Measurements from ENCODE around the gene FCER1G.

GRCh38 chr1:161187311-161187710 is 27.8 kb upstream of the FCER1G start:
- TF ChIP-seq RFX5 (IDR thresholded peaks at IDR 0.05; ENCODE audit: borderline replicate concordance, low read depth, low read length) (no peak), CTCF (IDR thresholded peaks at IDR 0.05; ENCODE audit: control extremely low read depth in 1 of 3, insufficient read depth in 1 of 3, low read depth in 1 of 3, low read length in 3 of 3) (no peak), TCF12 (IDR thresholded peaks at IDR 0.05; ENCODE audit: low read depth, low read length) (no peak), GABPA (IDR thresholded peaks at IDR 0.05; ENCODE audit: borderline replicate concordance, insufficient read depth, low read length) (no peak), POLR2AphosphoS5 (IDR thresholded peaks at IDR 0.05; ENCODE audit: low read depth, low read length) (no peak), EZH2 (IDR thresholded peaks at IDR 0.05; ENCODE audit: low read depth, low read length, severe bottlenecking) (no peak), MAX (IDR thresholded peaks at IDR 0.05) (no peak), POLR2A (IDR thresholded peaks at IDR 0.05; ENCODE audit: control extremely low read depth in 1 of 2, low read depth in 2 of 2, low read length in 2 of 2) (no peak), KDM1A (IDR thresholded peaks at IDR 0.05; ENCODE audit: borderline replicate concordance, low read length) (no peak), SRF (IDR thresholded peaks at IDR 0.05; ENCODE audit: low read depth, low read length) (no peak), HDAC6 (IDR thresholded peaks at IDR 0.05; ENCODE audit: low read depth, low read length) (no peak), YY1 (IDR thresholded peaks at IDR 0.05; ENCODE audit: low read depth, low read length) (no peak), EP300 (IDR thresholded peaks at IDR 0.05; ENCODE audit: borderline replicate concordance in 1 of 2, low read depth in 2 of 2, low read length in 2 of 2) (no peak), TAF1 (IDR thresholded peaks at IDR 0.05; ENCODE audit: low read depth, low read length) (no peak)
